Left renal pelvis (tissue), 4 donors: ENCODE data around the gene EPB41L2. TPM values are rescaled to one million over a fixed set of nuclear protein-coding genes. Genes with fewer than 3 reads are reported as not detected.

ENCODE experiments used
- DNase-seq, 4 donors: peaks; one replicate each; pipeline ENCODE4 v3.0.0-alpha.2; 2013; ENCODE audit warnings: low read depth in 4 of 4, low spot score in 3 of 4
- polyA plus RNA-seq, 4 donors: library from polyadenylated mRNA; unstranded; fragments of 120-200 nt; gene quantifications; one replicate each; pipeline ENCODE4 v1.2.1, GENCODE V29; 2013; ENCODE audit not compliant: insufficient read length in 4 of 4

EPB41L2 gene
- polyA plus RNA-seq, 4 donors: 147 to 448 (median 175) TPM

GRCh38 chr6:130882370-130882769, 180.7 kb downstream of the EPB41L2 start:
- no peak for DNase-seq

- DNase-seq: no peak
Measured at GRCh38 chr6:130879826-130880225, 183.2 kb downstream of the EPB41L2 start.

GRCh38 chr6:130873746-130874145, 189.3 kb downstream of the EPB41L2 start:
- DNase-seq: no peak

GRCh38 chr6:130872250-130873095, 190.6 kb downstream of the EPB41L2 start:
- peak in 3 of 4 donors; percentile 29 to 40 (median 31) for DNase-seq

- DNase-seq: no peak
Measured at GRCh38 chr6:130870179-130870880, 192.7 kb downstream of the EPB41L2 start.

- no peak for DNase-seq
Measured at GRCh38 chr6:130869681-130870080, 193.4 kb downstream of the EPB41L2 start.

- no peak for DNase-seq
Measured at GRCh38 chr6:130865793-130866192, 197.3 kb downstream of the EPB41L2 start.

GRCh38 chr6:130864344-130864743, 198.7 kb downstream of the EPB41L2 start:
- no peak for DNase-seq

GRCh38 chr6:130863415-130864230, 199.4 kb downstream of the EPB41L2 start:
- DNase-seq: no peak

- DNase-seq: no peak
Measured at GRCh38 chr6:130862370-130862769, 200.7 kb downstream of the EPB41L2 start.

GRCh38 chr6:130859161-130859867, 203.7 kb downstream of the EPB41L2 start:
- no peak for DNase-seq

- no peak for DNase-seq
Measured at GRCh38 chr6:130858498-130859160, 204.4 kb downstream of the EPB41L2 start.

GRCh38 chr6:130858054-130858453, 205.0 kb downstream of the EPB41L2 start:
- DNase-seq: no peak

- no peak for DNase-seq
Measured at GRCh38 chr6:130853555-130854183, 209.4 kb downstream of the EPB41L2 start.

GRCh38 chr6:130852844-130853554, 210.0 kb downstream of the EPB41L2 start:
- no peak for DNase-seq

- no peak for DNase-seq
Measured at GRCh38 chr6:130851026-130851425, 212.0 kb downstream of the EPB41L2 start.

GRCh38 chr6:130849594-130849993, 213.5 kb downstream of the EPB41L2 start:
- no peak for DNase-seq

GRCh38 chr6:130848945-130849344, 214.1 kb downstream of the EPB41L2 start:
- DNase-seq: no peak
